Measurements from ENCODE around the gene DNAH14.
"Not testable (repeated sequence)": the region's sequence is repeated elsewhere in the genome, so short reads cannot be mapped to it uniquely, and the experiment has no call there.

The DNAH14 gene

DNA sequence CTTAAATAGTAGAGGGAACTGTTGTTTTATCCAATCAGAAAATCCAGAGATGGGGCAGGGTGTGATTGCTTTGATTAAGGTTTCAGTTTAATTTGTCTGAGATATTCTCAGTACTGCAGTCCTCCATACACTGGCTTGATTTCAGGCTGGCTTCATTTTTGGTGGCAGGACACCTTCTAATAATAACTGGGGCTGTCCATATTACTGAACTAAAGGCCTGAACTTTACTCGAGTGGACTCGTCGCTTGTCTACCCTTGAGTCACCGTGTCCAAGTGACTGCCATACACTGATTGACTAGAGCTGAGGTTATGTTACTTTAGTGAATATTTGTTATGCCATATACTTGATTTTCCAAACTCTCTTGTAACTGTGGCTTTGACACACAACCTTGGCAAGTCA, 228.8 kb downstream of the DNAH14 start:
- no peak for DNase-seq

- no peak for DNase-seq
These were observed 230.3 kb downstream of the DNAH14 start for GRCh38 chr1:225159793-225160192.

DNA sequence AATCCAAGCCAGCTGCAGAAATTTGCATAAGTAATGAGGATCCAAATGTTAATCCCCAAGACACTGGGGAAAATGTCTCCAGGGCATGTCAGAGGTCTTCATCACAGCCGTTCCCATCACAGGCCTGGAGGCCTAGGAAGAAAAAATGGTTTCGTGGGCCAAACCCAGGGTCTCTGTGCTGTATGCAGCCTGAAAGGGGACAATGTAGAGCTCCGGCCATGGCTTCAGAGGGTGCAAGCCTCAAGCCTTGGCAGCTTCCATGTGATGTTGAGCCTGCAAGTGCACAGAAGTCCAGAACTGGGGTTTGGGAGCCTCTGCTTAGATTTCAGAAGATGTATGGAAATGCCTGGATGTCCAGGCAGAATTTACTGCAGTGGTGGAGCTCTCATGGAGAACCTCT, 247.9 kb downstream of the DNAH14 start:
- DNase-seq: not testable (repeated sequence)

DNA sequence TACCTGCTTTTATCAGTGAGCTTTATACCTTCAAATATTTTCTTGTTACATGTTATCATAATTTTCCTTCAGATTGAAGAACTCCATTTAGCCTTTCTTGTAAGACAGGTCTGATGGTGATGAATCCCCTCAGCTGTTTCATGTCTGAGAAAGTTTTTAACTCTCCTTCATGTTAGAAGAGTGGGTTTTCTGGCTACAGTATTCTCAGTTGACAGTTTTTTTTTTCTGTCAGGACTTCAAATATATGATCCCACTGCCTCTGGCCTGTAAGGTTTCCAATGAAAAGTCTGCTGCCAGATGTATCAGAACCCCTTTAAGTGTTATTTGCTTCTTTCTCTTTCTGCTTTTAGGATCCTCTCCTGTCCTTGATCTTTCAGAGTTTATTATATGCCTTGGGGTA, 250.2 kb downstream of the DNAH14 start:
- DNase-seq: no peak

DNA sequence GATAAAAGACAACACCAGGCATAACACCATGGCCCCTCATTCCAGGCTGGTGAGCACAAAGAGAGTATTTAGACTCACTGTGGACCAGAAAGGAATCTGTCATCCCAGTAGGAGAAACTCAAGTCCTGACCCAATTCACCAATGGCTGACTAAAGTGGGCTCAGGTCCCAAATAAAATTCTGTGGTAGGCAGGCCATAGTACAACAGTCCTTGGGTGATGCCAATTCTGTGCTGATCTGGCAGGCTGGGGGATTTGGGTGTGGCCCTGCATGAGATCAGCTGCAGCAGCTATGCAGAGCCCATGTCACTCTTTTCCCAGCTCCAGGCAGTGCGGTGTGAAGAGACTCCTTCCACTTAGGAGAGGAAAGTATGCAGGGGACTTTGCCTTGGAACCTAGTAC, 253.2 kb downstream of the DNAH14 start:
- no peak for DNase-seq

- DNase-seq: no peak
These were observed 261.8 kb downstream of the DNAH14 start for GRCh38 chr1:225191199-225191753.

- no peak for DNase-seq
These were observed 272.0 kb downstream of the DNAH14 start for GRCh38 chr1:225201447-225201846.

GRCh38 chr1:225207791-225208190, 278.3 kb downstream of the DNAH14 start:
- no peak for DNase-seq

- DNase-seq: no peak
These were observed 279.7 kb downstream of the DNAH14 start for GRCh38 chr1:225209153-225209552.

DNA sequence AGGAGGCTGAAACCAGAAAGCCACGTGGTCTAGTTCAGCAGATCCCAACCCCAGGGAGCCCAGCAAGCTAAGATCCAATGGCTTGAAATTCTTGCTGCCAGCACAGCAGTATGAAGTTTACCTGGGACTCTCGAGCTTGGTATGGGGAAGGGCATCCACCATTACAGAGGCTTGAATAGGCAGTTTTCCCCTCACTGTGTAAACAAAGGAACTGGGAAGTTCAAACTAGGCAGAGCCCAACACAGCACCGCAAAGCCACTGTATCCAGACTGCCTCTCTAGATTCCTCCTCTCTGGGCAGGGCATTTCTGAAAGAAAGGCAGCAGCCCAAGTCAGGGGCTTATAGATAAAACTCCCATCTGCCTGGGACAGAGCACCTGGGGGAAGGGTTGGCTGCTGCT, 280.7 kb downstream of the DNAH14 start:
- DNase-seq: not testable (repeated sequence)

DNA sequence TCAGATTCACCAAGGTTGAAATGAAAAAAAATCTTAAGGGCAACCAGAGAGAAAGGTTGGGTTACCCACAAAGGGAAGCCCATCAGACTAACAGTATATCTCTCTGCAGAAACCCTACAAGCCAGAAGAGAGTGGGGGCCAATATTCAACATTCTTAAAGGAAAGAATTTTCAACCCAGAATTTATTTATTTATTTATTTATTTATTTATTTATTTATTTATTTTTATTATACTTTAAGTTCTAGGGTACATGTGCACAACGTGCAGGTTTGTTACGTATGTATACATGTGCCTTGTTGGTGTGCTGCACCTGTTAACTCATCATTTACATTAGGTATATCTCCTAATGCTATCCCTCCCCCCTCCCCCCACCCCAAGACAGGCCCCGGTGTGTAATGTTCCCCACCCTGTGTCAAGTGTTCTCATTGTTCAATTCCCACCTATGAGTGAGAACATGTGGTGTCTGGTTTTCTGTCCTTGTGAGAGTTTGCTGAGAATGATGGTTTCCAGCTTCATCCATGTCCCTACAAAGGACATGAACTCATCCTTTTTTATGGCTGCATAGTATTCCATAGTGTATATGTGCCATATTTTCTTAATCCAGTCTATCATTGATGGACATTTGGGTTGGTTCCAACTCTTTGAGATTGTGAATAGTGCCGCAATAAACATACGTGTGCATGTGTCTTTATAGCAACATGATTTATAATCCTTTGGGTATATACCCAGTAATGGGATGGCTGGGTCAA, 282.4 kb downstream of the DNAH14 start:
- not testable (repeated sequence) for DNase-seq

DNA sequence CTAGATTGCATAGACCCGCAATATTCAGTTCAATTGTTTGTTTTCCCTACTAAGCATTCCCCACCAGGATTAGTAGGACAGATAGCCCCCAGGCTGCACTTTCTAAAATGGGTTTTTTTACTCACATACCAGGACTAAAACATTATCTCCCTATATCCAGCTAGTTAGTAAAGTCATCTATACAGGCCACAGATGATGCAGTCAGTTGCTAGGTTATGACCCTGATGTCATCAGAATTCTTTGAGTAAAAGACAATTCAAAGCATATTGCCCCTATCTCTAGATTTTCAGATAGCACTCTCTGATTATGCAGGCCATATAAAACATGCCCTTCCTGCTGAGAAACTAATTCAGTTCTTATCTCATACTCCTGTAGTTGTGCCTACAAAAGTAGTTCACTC, 294.8 kb downstream of the DNAH14 start:
- DNase-seq: no peak

DNA sequence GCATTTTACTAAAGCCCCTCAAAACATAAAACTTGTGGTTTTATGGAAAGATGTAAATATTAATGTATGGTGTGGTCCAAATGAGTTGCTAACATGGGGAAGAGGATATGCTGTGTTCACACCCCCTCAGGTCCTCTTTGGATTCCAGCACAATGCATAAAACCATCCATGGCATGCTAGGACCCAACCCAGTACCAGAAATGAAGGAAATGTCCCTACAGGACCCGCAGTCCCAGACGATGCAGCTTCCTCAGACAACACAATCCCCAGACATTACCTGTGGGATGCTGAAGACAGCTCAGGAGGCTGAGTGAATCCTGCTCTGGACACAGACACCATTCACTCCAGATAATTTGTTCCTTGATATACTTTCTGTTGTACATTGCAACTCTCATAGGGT, 296.2 kb downstream of the DNAH14 start:
- no peak for DNase-seq

GRCh38 chr1:225228871-225229303, 299.4 kb downstream of the DNAH14 start:
- DNase-seq: no peak

DNA sequence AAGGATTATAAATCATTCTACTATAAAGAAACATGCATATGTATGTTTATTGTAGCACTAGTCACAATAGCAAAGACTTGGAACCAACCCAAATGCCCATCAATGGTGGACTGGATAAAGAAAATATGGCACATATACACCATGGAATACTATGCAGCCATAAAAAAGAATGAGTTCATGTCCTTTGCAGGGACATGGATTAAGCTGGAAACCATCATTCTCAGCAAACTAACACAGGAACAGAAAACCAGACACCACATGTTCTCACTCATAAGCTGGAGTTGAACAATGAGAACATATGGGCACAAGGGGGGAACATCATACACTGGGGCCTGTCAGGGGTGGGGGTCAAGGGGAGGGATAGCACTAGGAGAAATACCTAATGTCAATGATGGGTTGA, 300.0 kb downstream of the DNAH14 start:
- not testable (repeated sequence) for DNase-seq

GRCh38 chr1:225230483-225230882, 301.0 kb downstream of the DNAH14 start:
- no peak for DNase-seq

DNA sequence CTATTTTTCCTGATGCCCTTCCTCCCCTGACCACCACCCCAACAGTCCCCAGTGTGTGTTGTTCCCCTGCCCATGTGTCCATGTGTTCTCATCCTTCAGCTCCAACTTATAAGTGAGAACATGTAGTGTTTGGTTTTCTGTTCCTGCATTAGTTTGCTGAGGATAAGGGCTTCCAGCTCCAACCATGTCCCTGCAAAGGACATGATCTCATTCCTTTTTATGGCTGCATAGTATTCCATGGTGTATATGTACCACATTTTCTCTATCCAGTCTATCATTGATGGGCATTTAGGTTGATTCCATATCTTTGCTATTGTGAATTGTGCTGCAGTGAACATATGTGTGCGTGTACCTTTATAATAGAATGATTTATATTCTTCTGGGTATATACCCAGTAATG, 303.5 kb downstream of the DNAH14 start:
- not testable (repeated sequence) for DNase-seq

DNA sequence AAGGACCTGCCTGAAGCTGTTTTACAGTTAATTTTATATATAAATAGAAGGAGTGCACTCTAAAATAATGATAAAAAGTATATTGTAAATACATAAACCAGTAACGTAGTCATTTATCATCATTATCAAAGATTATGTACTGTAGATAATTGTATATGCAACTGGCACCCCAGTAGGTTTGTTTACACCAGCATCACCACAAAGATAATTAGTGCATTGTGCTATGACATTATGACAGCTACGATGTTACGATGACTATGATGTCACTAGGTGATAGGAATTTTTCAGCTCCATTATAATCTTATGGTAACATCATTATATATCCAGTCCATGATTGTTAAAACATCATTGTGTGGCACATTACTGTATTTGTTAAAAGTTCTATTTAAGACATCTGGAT, 313.1 kb downstream of the DNAH14 start:
- DNase-seq: no peak

DNA sequence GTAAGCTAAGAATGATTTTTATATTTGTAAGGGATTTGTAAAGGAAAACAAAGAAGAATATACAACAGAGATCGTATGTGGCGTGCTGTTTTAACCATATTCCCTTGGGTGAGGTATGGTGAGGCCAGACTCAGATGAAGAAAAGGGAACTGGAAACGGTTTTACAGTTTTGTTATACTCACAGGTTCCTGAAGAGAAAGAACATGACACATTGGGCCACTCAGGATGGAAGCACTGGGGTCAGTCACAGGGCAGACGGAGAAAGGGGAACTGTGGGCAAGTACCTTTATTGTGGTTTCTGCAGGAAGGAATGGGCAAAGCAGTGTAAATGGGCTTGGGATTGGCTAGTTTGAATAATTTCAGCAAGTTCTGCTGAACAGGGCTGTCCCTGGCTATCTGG, 321.0 kb downstream of the DNAH14 start:
- no peak for DNase-seq

DNA sequence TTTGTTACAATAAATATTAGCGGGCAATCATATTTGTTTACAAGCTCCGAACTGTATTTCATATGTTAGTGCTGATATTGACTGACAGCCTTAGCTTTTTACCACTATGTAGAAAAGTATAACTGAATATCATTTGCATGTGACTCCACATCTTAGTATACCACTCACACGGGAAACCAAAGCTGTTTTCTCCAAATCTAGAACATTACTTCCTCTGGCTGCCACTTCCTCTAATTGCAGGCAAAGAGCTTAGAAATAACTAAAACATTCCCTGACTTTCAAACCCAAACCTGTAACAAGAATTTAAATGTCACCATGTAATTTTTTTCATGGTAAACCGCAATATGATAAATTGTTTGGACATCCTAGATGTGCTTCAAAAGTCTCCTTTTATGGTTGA, 323.7 kb downstream of the DNAH14 start:
- no peak for DNase-seq

GRCh38 chr1:225253784-225254183, 324.3 kb downstream of the DNAH14 start:
- no peak for DNase-seq

- no peak for DNase-seq
These were observed 325.2 kb downstream of the DNAH14 start for GRCh38 chr1:225254676-225255075.

DNA sequence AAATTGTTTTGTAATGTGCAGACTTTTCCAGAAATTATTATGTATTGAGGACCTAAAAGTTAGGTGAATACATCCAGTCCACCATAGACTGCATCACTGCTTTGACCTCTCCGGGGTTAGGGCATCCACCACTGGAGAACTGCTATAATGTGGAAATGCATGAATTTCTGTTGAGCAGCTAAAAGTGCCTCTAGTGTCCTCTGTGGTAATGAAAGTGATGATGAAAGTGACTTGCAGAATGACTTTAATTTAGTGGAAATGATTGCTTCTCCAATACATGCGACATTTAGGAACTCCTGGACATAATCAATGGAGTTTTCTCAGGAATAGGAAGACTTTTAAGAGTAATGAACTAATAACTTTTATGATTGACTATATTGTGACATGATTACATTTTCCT, 327.6 kb downstream of the DNAH14 start:
- DNase-seq: no peak

- no peak for DNase-seq
These were observed 329.3 kb downstream of the DNAH14 start for GRCh38 chr1:225258811-225259210.

DNA sequence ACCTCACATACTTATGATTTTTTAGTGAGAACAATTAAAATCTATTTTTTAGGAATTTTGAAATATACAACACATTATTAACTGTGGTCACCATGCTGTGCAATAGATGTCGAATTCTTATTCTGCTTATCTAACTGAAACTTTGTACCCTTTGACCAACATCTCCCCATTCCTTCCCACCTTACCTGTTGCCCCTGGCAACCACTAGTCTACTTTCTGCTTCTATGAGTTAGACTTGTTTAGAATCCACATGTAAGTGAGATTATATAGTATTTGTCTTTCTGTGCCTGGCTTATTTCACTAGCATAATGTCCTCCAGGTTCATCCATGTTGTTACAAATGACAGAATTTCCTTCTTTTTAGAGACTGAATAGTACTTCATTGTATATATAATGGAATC, 330.1 kb downstream of the DNAH14 start:
- DNase-seq: no peak
